EH (cell line): Measurements from ENCODE around the gene PLXNC1.

Experiments
- DNase-seq: peaks from one replicate; pipeline ENCODE4 v3.0.0-alpha.2; 2015; ENCODE audit warnings: low read depth

PLXNC1 gene

GRCh38 chr12:94157981-94158411 lies 9.6 kb downstream of the PLXNC1 start:
- DNase-seq: no peak

GRCh38 chr12:94158666-94159065 lies 10.3 kb downstream of the PLXNC1 start:
- DNase-seq: no peak

- DNase-seq: no peak
Measured at GRCh38 chr12:94162108-94162507, 13.7 kb downstream of the PLXNC1 start.

GRCh38 chr12:94163850-94164249 lies 15.5 kb downstream of the PLXNC1 start:
- DNase-seq: no peak

GRCh38 chr12:94165138-94165537 lies 16.8 kb downstream of the PLXNC1 start:
- no peak for DNase-seq

GRCh38 chr12:94165670-94166364 lies 17.4 kb downstream of the PLXNC1 start:
- no peak for DNase-seq

GRCh38 chr12:94167071-94167755 lies 18.8 kb downstream of the PLXNC1 start:
- DNase-seq: no peak

- DNase-seq: no peak
Measured at GRCh38 chr12:94167756-94168416, 19.5 kb downstream of the PLXNC1 start.

- DNase-seq: no peak
Measured at GRCh38 chr12:94169495-94169894, 21.1 kb downstream of the PLXNC1 start.

- peak; percentile 59 for DNase-seq
Measured at GRCh38 chr12:94169966-94170689, 21.8 kb downstream of the PLXNC1 start.

GRCh38 chr12:94170690-94171594 lies 22.6 kb downstream of the PLXNC1 start:
- DNase-seq: no peak

GRCh38 chr12:94171595-94171930 lies 23.2 kb downstream of the PLXNC1 start:
- peak; percentile 76 for DNase-seq

- no peak for DNase-seq
Measured at GRCh38 chr12:94172031-94172430, 23.7 kb downstream of the PLXNC1 start.

- DNase-seq: peak; percentile 96
Measured at GRCh38 chr12:94172973-94173372, 24.6 kb downstream of the PLXNC1 start.

- DNase-seq: no peak
Measured at GRCh38 chr12:94173660-94174265, 25.4 kb downstream of the PLXNC1 start.

- DNase-seq: no peak
Measured at GRCh38 chr12:94174576-94174975, 26.2 kb downstream of the PLXNC1 start.

GRCh38 chr12:94175763-94176668 lies 27.6 kb downstream of the PLXNC1 start:
- DNase-seq: peak; percentile 28

GRCh38 chr12:94178054-94178453 lies 29.7 kb downstream of the PLXNC1 start:
- no peak for DNase-seq

- no peak for DNase-seq
Measured at GRCh38 chr12:94178882-94179281, 30.5 kb downstream of the PLXNC1 start.

- no peak for DNase-seq
Measured at GRCh38 chr12:94179723-94180122, 31.3 kb downstream of the PLXNC1 start.
